Central memory CD4-positive, alpha-beta T cell (primary cell): Measurements from ENCODE around the gene MALL.
A peak's percentile ranks its signal among the peaks of the same experiment; 100 is the strongest.
"Not testable (repeated sequence)": the region's sequence is repeated elsewhere in the genome, so short reads cannot be mapped to it uniquely, and the experiment has no call there.

Source experiments
- DNase-seq: peaks from one replicate; pipeline ENCODE4 v3.0.0; 2022
- total RNA-seq, 3 experiments: gene quantifications; one replicate each; lab custom pipeline; 2026; lab: John Stamatoyannopoulos, UW

MALL gene
- total RNA-seq: 0 to 0.04 (median 0) reads per million in 3 experiments

DNA sequence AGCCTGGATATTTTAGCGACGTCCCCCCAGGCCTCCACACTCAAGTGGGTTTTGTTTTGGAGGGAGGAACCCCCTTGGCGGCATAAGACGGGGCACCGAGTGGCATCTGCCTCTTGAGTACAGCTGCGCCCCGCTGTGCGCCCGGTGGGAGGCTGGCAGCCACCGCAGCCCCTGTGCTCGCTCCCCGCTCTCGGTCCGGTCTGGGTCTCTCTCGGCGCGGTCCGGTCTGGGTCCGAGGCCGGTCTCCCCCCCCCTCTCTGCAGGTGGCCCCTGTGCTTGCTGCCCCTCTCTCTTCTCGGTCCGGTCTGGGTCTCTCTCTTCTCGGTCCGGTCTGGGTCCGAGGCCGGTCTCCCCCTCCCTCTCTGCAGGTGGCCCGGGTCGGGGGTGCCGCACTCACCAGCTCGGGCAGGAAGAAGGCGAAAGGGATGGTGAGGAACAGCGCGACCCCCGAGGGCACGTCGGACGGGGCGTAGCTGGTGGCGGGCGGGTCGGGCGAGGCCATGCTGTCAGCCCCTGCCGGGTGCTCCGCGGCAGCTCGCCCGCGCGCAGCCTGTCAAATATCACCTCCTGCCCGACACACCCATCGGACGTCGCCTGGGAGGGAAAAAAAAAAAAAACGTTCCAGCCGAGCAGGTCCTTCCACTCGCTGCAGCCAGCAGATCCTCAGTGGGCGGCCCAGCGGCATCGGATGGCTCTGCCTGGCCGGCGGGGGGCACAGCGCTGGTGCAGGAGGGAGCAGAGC is at the start of gene MALL:
TSS of gene MALL (minus strand) at position 532 of the 742 bp plus-strand sequence. CDS start at position 502, 30 bp downstream.
- DNase-seq: no peak

GRCh38 chr2:110157153-110157793 is 41.7 kb upstream of the MALL start:
- DNase-seq: peak; percentile 2

DNA sequence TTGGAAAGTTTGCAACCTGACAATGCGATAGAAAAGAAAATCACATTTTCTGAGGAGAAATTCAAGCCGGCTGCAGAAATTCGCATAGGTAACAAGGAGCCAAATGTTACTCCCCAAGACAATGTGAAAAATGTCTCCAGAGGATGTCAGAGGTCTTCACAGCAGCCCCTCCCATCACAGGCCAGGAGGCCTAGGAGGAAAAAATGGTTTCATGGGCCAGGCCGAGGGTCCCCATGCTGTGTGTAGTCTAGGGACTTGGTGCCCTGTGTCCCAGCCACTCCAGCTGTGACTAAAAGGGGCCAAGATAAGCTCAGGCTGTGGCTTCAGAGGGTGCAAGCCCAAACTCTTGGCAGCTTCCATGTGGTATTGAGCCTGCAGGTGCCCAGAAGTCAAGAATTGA is 39.2 kb upstream of the MALL start:
- DNase-seq: not testable (repeated sequence)

- DNase-seq: not testable (repeated sequence)
Measured at GRCh38 chr2:110154188-110154587, 38.6 kb upstream of the MALL start.

DNA sequence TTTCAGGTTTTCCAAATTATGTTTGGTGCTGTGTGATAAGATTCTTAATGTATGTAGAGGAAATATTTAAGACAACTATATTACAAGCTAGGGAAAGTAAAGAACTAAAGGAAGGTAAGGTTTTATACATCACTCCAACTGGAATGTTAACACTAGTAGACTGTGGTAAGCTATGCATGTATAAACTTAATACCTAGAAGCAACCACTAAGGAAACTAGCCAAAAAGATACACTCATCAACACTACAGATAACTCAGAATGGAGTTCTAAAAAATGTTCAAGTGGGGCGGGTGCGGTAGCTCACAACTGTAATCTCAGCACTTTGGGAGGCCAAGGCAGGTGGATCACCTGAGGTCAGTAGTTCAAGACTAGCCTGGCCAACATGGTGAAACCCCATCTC is 37.8 kb upstream of the MALL start:
- no peak for DNase-seq

DNA sequence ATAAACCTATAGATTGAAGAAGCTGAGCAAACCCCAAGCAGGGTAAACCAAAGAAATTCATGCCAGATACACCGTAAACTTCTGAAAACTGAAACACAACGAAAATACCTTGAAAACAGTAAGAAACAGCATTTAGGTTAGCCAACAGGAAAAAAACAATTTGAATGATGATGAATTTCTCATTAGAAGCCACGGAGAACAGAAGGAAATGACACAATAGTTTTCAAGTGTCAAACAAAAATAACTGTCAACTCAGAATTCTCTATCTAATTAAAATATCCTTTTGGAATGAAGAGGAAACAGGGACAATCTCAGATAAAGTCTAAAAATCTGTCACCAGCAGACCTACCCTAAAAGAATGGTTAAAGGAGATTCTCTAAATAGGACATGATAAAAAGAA is 37.3 kb upstream of the MALL start:
- no peak for DNase-seq

DNA sequence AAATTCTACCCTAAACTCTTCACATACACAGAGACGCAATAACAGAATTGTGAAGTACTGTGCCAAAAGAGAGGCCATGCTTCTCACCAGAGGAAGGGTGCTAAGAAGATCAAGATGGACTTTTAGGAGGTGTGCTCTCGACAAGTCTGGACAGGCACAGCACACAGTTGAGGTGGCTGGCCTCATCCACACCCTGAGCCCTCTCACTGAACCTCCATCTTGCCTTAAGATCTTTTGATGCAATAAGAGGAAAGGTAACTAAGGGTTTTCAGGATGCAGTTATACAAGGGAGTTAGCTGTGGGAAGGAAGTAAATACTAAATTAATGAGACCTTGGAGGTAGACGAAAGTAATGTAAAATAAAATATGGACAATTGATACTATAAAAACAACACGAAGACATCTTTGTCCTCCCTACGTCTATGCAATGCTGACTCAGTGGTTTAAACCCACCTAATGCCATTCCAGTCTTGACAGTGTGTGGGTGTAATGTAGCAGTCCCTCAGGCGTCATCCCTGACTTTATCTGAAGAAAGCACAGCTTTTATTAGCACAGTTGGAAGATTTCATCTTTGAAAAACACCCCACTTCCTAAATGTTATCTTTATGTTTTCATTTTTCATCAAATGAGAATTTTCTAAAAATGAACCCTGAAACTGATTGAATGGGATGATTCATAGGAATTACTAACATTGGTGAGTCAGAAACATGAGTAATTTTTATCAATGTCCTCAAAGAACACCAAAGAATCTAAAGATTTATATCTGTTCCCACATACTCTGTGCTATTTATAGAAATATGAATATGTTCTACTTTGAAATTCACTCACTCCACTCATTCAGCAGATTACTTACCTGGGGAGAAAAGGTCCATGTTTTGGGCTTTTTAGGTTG is 34.0 kb upstream of the MALL start:
- DNase-seq: no peak

DNA sequence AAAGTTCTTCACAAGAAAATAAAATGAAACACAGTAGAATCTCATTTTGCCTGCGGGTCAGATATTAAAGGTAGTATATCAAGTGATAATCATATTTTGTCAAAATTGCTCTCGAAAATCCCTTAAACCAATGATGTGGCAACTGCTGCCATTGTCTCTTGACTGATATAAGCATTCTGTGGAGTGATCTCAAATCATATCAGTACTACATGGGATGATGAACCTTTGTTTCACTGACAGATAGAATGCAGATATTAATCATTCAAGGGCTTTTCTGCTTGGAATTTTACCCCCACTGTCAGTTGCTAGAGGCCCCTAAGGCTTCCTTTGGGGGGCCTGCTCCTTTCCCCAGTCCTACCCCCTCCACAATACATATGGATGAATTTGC is 31.3 kb upstream of the MALL start:
- DNase-seq: no peak

GRCh38 chr2:110146183-110146944 is 30.7 kb upstream of the MALL start:
- DNase-seq: no peak

DNA sequence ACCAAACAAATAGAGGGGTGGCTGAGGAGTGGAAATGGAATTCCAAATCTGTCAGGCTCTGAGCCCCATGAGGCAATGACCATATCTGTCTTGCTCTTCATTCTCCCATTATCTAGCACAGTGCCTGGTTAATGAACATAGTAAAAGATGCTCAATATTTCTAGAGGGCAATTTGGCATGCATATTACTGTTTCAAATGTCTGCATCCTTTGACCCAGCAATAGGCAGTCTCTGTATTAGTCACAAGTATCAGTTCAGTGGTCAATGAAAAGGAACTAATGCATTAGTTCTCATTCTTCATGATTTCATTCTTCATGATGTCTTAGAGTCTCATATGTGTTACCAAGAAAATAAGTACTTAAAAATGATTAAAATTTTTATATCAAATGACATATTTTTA is 28.4 kb upstream of the MALL start:
- no peak for DNase-seq

GRCh38 chr2:110140401-110140800 is 24.8 kb upstream of the MALL start:
- no peak for DNase-seq

GRCh38 chr2:110134025-110134424 is 18.4 kb upstream of the MALL start:
- no peak for DNase-seq

- DNase-seq: no peak
Measured at GRCh38 chr2:110131166-110131565, 15.5 kb upstream of the MALL start.

DNA sequence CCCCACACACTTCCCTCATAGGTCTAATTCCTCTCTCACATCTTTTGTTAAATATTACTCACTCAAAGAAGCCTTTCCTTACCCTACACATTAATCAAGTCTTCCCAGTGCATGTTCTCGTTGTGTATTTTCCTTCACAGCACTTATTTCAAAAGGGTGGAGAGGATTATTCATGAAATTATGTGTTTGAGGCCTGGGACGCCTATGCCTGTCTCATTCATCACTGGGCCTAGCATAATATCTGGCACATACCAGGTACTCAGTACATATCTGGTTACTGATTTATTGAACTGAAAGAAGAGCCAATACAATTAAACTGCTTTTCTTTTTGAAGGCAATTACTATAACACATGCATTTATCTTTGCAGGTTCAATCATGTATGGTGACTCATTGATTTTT is 15.1 kb upstream of the MALL start:
- DNase-seq: no peak

DNA sequence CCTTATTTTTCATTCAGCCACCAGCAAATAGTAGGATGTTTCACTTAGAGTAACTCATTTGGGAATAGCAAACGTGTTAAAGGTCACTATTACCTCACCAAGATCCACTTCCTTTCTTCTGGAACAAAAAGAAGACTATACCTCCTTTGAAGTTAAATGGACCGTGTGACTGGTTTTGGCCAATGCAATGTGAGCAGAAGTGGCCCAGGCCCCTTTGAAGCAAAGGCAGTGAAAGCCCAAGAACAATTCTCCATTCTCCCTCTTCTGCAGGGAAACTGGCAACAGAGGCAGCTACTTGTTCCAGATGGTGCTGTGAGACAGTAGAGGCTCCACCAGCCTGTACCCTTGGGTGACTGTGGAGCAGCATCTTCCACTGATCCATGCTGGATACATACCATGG is 11.3 kb upstream of the MALL start:
- no peak for DNase-seq

- DNase-seq: no peak
Measured at GRCh38 chr2:110126086-110126773, 10.6 kb upstream of the MALL start.

- no peak for DNase-seq
Measured at GRCh38 chr2:110124939-110125691, 9.5 kb upstream of the MALL start.

GRCh38 chr2:110124038-110124825 is 8.6 kb upstream of the MALL start:
- no peak for DNase-seq

- no peak for DNase-seq
Measured at GRCh38 chr2:110121592-110121991, 6.0 kb upstream of the MALL start.

GRCh38 chr2:110121052-110121334 is 5.4 kb upstream of the MALL start:
- no peak for DNase-seq
